GM12878 (cell line): Measurements from ENCODE around the gene ARHGAP19. TPM values are rescaled to one million over a fixed set of nuclear protein-coding genes. Genes with fewer than 3 reads are reported as not detected.

Experiments
- polyA plus RNA-seq, 11 experiments: library from polyadenylated mRNA; depleted of rRNA in 4 of 11; unstranded in 6 of 11; stranded (reverse) in 5 of 11; fragments of >200 nt; fragmentation: Nextera tagmentation in 4 of 11; fragmentation: Illumina TruSeq in 1 of 11; extraction: Ambion mirVana in 4 of 11; extraction: Trizol in 1 of 11; gene quantifications; 1 replicate in 1 of 11; 2 replicates in 10 of 11; pipeline versions ENCODE4 v1.2.1 to v1.2.3, GENCODE V29; 2011 to 2016; ENCODE audit warnings: inconsistent platforms in 2 of 11, missing spikeins in 2 of 11, low read depth in 1 of 11
- small RNA-seq: library from RNA; depleted of rRNA; stranded (forward); fragments of <200 nt; gene quantifications from one replicate; pipeline ENCODE3, GENCODE V24; 2014
- total RNA-seq, 4 experiments: library from RNA; depleted of rRNA in 3 of 4; stranded (reverse); fragments of >200 nt in 3 of 4; fragmentation: Illumina TruSeq in 1 of 4; extraction: Trizol in 1 of 4; gene quantifications; 2 replicates each; pipeline versions ENCODE4 v1.2.1 to v1.2.3, GENCODE V29; 2013 to 2021

The ARHGAP19 gene
- total and polyA plus RNA-seq, 10 of the 15 experiments (the other 5 are each of a cell fraction or from before 2014, with no cell fraction given) = 13.3 to 40.7 (median 22.6) TPM

Small RNA genes within 50 kb of the gene (small RNA-seq; reads per million reads assigned to genes)
- not detected for gene RF00017

Other genes with a start within 250 kb of the ARHGAP19 start
Only the 7 nearest of the 9 such genes appear.
- 0.06 and 0.11 TPM in 2 replicates for gene SLIT1, start 106.7 kb downstream of the ARHGAP19 start, total RNA-seq (2014; rRNA removed)
- 0.04 TPM in 1 of 2 replicates, not detected in the other for gene SLIT1, start 106.7 kb downstream of the ARHGAP19 start, total RNA-seq (2014; rRNA removed; fragmentation: Illumina TruSeq; extraction: Trizol)
- 0.05 and 0.15 TPM in 2 replicates for gene SLIT1, start 106.7 kb downstream of the ARHGAP19 start, total RNA-seq (2021)
- 0.09 and 0.19 TPM in 2 replicates for gene SLIT1, start 106.7 kb downstream of the ARHGAP19 start, polyA plus RNA-seq (2011; rRNA removed)
- 0.04 TPM in 1 of 2 replicates, not detected in the other for gene SLIT1, start 106.7 kb downstream of the ARHGAP19 start, polyA plus RNA-seq (2014; fragmentation: Illumina TruSeq; extraction: Trizol)
- gene SLIT1, start 106.7 kb downstream of the ARHGAP19 start, polyA plus RNA-seq (2014; fragmentation: Nextera tagmentation; extraction: Ambion mirVana) = not detected
- gene SLIT1, start 106.7 kb downstream of the ARHGAP19 start, polyA plus RNA-seq (2014; rRNA removed) = 0.06 TPM in 2 replicates
- not detected for gene SLIT1, start 106.7 kb downstream of the ARHGAP19 start, polyA plus RNA-seq (2016; fragmentation: Nextera tagmentation; extraction: Ambion mirVana)
- gene FRAT1, start 26.6 kb upstream of the ARHGAP19 start, total RNA-seq (2014; rRNA removed) = 0.44 and 0.73 TPM in 2 replicates
- 0.28 and 0.36 TPM in 2 replicates for gene FRAT1, start 26.6 kb upstream of the ARHGAP19 start, total RNA-seq (2014; rRNA removed; fragmentation: Illumina TruSeq; extraction: Trizol)
- gene FRAT1, start 26.6 kb upstream of the ARHGAP19 start, total RNA-seq (2021) = 0.56 and 0.67 TPM in 2 replicates
- 0.19 and 0.20 TPM in 2 replicates for gene FRAT1, start 26.6 kb upstream of the ARHGAP19 start, polyA plus RNA-seq (2011; rRNA removed)
- gene FRAT1, start 26.6 kb upstream of the ARHGAP19 start, polyA plus RNA-seq (2014; fragmentation: Illumina TruSeq; extraction: Trizol) = 0.13 TPM in 1 of 2 replicates, not detected in the other
- under 1 TPM; 0.07 to 0.08 TPM for gene FRAT1, start 26.6 kb upstream of the ARHGAP19 start, polyA plus RNA-seq (2014; fragmentation: Nextera tagmentation; extraction: Ambion mirVana)
- gene FRAT1, start 26.6 kb upstream of the ARHGAP19 start, polyA plus RNA-seq (2014; rRNA removed) = 0.19 and 0.65 TPM in 2 replicates
- gene FRAT1, start 26.6 kb upstream of the ARHGAP19 start, polyA plus RNA-seq (2016; fragmentation: Nextera tagmentation; extraction: Ambion mirVana) = under 1 TPM; 0.11 to 0.32 TPM
- 5.0 and 5.9 TPM in 2 replicates for gene FRAT2, start 42.1 kb upstream of the ARHGAP19 start, total RNA-seq (2014; rRNA removed)
- gene FRAT2, start 42.1 kb upstream of the ARHGAP19 start, total RNA-seq (2014; rRNA removed; fragmentation: Illumina TruSeq; extraction: Trizol) = 3.5 and 4.1 TPM in 2 replicates
- 5.2 and 5.6 TPM in 2 replicates for gene FRAT2, start 42.1 kb upstream of the ARHGAP19 start, total RNA-seq (2021)
- gene FRAT2, start 42.1 kb upstream of the ARHGAP19 start, polyA plus RNA-seq (2011; rRNA removed) = 3.9 and 4.4 TPM in 2 replicates
- 2.9 and 3.8 TPM in 2 replicates for gene FRAT2, start 42.1 kb upstream of the ARHGAP19 start, polyA plus RNA-seq (2014; fragmentation: Illumina TruSeq; extraction: Trizol)
- gene FRAT2, start 42.1 kb upstream of the ARHGAP19 start, polyA plus RNA-seq (2014; fragmentation: Nextera tagmentation; extraction: Ambion mirVana) = 1 to 10 TPM in 1 of 2 experiments, under 1 TPM in 1; 0.69 to 1.8 TPM
- gene FRAT2, start 42.1 kb upstream of the ARHGAP19 start, polyA plus RNA-seq (2014; rRNA removed) = 4.4 and 5.0 TPM in 2 replicates
- 1 to 10 TPM; 1.3 to 2.2 TPM for gene FRAT2, start 42.1 kb upstream of the ARHGAP19 start, polyA plus RNA-seq (2016; fragmentation: Nextera tagmentation; extraction: Ambion mirVana)
- gene RRP12, start 108.7 kb upstream of the ARHGAP19 start, total RNA-seq (2014; rRNA removed) = 27.2 and 32.6 TPM in 2 replicates
- 14.6 and 14.9 TPM in 2 replicates for gene RRP12, start 108.7 kb upstream of the ARHGAP19 start, total RNA-seq (2014; rRNA removed; fragmentation: Illumina TruSeq; extraction: Trizol)
- 47.7 and 48.3 TPM in 2 replicates for gene RRP12, start 108.7 kb upstream of the ARHGAP19 start, total RNA-seq (2021)
- 5.0 and 13.9 TPM in 2 replicates for gene RRP12, start 108.7 kb upstream of the ARHGAP19 start, polyA plus RNA-seq (2011; rRNA removed)
- gene RRP12, start 108.7 kb upstream of the ARHGAP19 start, polyA plus RNA-seq (2014; fragmentation: Illumina TruSeq; extraction: Trizol) = 5.1 and 16.5 TPM in 2 replicates
- gene RRP12, start 108.7 kb upstream of the ARHGAP19 start, polyA plus RNA-seq (2014; fragmentation: Nextera tagmentation; extraction: Ambion mirVana) = 1 to 10 TPM; 5.3 to 5.7 TPM
- 17.1 and 22.1 TPM in 2 replicates for gene RRP12, start 108.7 kb upstream of the ARHGAP19 start, polyA plus RNA-seq (2014; rRNA removed)
- gene RRP12, start 108.7 kb upstream of the ARHGAP19 start, polyA plus RNA-seq (2016; fragmentation: Nextera tagmentation; extraction: Ambion mirVana) = 10 to 100 TPM; 47.2 to 48.7 TPM
- 900 and 915 TPM in 2 replicates for gene PGAM1, start 133.6 kb upstream of the ARHGAP19 start, total RNA-seq (2014; rRNA removed)
- 522 and 529 TPM in 2 replicates for gene PGAM1, start 133.6 kb upstream of the ARHGAP19 start, total RNA-seq (2014; rRNA removed; fragmentation: Illumina TruSeq; extraction: Trizol)
- gene PGAM1, start 133.6 kb upstream of the ARHGAP19 start, total RNA-seq (2021) = 716 and 743 TPM in 2 replicates
- 1,223 and 1,362 TPM in 2 replicates for gene PGAM1, start 133.6 kb upstream of the ARHGAP19 start, polyA plus RNA-seq (2011; rRNA removed)
- 458 and 657 TPM in 2 replicates for gene PGAM1, start 133.6 kb upstream of the ARHGAP19 start, polyA plus RNA-seq (2014; fragmentation: Illumina TruSeq; extraction: Trizol)
- gene PGAM1, start 133.6 kb upstream of the ARHGAP19 start, polyA plus RNA-seq (2014; fragmentation: Nextera tagmentation; extraction: Ambion mirVana) = 100 to 1,000 TPM; 115 to 271 TPM
- gene PGAM1, start 133.6 kb upstream of the ARHGAP19 start, polyA plus RNA-seq (2014; rRNA removed) = 761 and 772 TPM in 2 replicates
- 1,000 to 10,000 TPM; 1,161 to 1,235 TPM for gene PGAM1, start 133.6 kb upstream of the ARHGAP19 start, polyA plus RNA-seq (2016; fragmentation: Nextera tagmentation; extraction: Ambion mirVana)
- gene EXOSC1, start 153.4 kb upstream of the ARHGAP19 start, total RNA-seq (2014; rRNA removed) = 63.1 and 65.8 TPM in 2 replicates
- 63.8 and 65.7 TPM in 2 replicates for gene EXOSC1, start 153.4 kb upstream of the ARHGAP19 start, total RNA-seq (2014; rRNA removed; fragmentation: Illumina TruSeq; extraction: Trizol)
- 43.4 and 50.3 TPM in 2 replicates for gene EXOSC1, start 153.4 kb upstream of the ARHGAP19 start, total RNA-seq (2021)
- 50.8 and 53.7 TPM in 2 replicates for gene EXOSC1, start 153.4 kb upstream of the ARHGAP19 start, polyA plus RNA-seq (2011; rRNA removed)
- gene EXOSC1, start 153.4 kb upstream of the ARHGAP19 start, polyA plus RNA-seq (2014; fragmentation: Illumina TruSeq; extraction: Trizol) = 80.5 and 83.4 TPM in 2 replicates
- 100 to 1,000 TPM in 1 of 2 experiments, 10 to 100 TPM in 1; 88.8 to 121 TPM for gene EXOSC1, start 153.4 kb upstream of the ARHGAP19 start, polyA plus RNA-seq (2014; fragmentation: Nextera tagmentation; extraction: Ambion mirVana)
- 65.7 and 66.7 TPM in 2 replicates for gene EXOSC1, start 153.4 kb upstream of the ARHGAP19 start, polyA plus RNA-seq (2014; rRNA removed)
- 100 to 1,000 TPM; 116 to 119 TPM for gene EXOSC1, start 153.4 kb upstream of the ARHGAP19 start, polyA plus RNA-seq (2016; fragmentation: Nextera tagmentation; extraction: Ambion mirVana)
- 30.0 and 30.6 TPM in 2 replicates for gene ZDHHC16, start 153.5 kb upstream of the ARHGAP19 start, total RNA-seq (2014; rRNA removed)
- 27.3 and 29.6 TPM in 2 replicates for gene ZDHHC16, start 153.5 kb upstream of the ARHGAP19 start, total RNA-seq (2014; rRNA removed; fragmentation: Illumina TruSeq; extraction: Trizol)
- 27.7 and 30.5 TPM in 2 replicates for gene ZDHHC16, start 153.5 kb upstream of the ARHGAP19 start, total RNA-seq (2021)
- gene ZDHHC16, start 153.5 kb upstream of the ARHGAP19 start, polyA plus RNA-seq (2011; rRNA removed) = 17.6 and 25.7 TPM in 2 replicates
- gene ZDHHC16, start 153.5 kb upstream of the ARHGAP19 start, polyA plus RNA-seq (2014; fragmentation: Illumina TruSeq; extraction: Trizol) = 40.7 and 43.2 TPM in 2 replicates
- 10 to 100 TPM; 16.8 to 20.0 TPM for gene ZDHHC16, start 153.5 kb upstream of the ARHGAP19 start, polyA plus RNA-seq (2014; fragmentation: Nextera tagmentation; extraction: Ambion mirVana)
- 26.5 and 27.8 TPM in 2 replicates for gene ZDHHC16, start 153.5 kb upstream of the ARHGAP19 start, polyA plus RNA-seq (2014; rRNA removed)
- 10 to 100 TPM; 56.6 to 63.1 TPM for gene ZDHHC16, start 153.5 kb upstream of the ARHGAP19 start, polyA plus RNA-seq (2016; fragmentation: Nextera tagmentation; extraction: Ambion mirVana)